ENCODE data around the gene A1CF.
"Not testable (repeated sequence)": the region's sequence is repeated elsewhere in the genome, so short reads cannot be mapped to it uniquely, and the experiment has no call there.

A1CF gene

GRCh38 chr10:50885097-50885859 lies at the start of gene A1CF:
Gene A1CF, minus strand, starts transcription at chr10:50885627. Its CDS starts 25,687 bp downstream, at chr10:50859940.
- DNase-seq: no peak

- DNase-seq: no peak
Measured at GRCh38 chr10:50931948-50932431, 46.6 kb upstream of the A1CF start.

GRCh38 chr10:50929670-50930069 lies 44.2 kb upstream of the A1CF start:
- no peak for DNase-seq

- DNase-seq: no peak
Measured at GRCh38 chr10:50928190-50928552, 42.7 kb upstream of the A1CF start.

- DNase-seq: no peak
Measured at GRCh38 chr10:50927522-50928189, 42.2 kb upstream of the A1CF start.

- DNase-seq: not testable (repeated sequence)
Measured at GRCh38 chr10:50923471-50923870, 38.0 kb upstream of the A1CF start.

- no peak for DNase-seq
Measured at GRCh38 chr10:50919010-50919409, 33.6 kb upstream of the A1CF start.

GRCh38 chr10:50918529-50918928 lies 33.1 kb upstream of the A1CF start:
- no peak for DNase-seq

- no peak for DNase-seq
Measured at GRCh38 chr10:50917486-50917885, 32.1 kb upstream of the A1CF start.

- no peak for DNase-seq
Measured at GRCh38 chr10:50909334-50910014, 24.0 kb upstream of the A1CF start.

GRCh38 chr10:50908366-50908765 lies 22.9 kb upstream of the A1CF start:
- no peak for DNase-seq

- DNase-seq: not testable (repeated sequence)
Measured at GRCh38 chr10:50905797-50906196, 20.4 kb upstream of the A1CF start.

GRCh38 chr10:50896721-50897120 lies 11.3 kb upstream of the A1CF start:
- no peak for DNase-seq

- no peak for DNase-seq
Measured at GRCh38 chr10:50894312-50894711, 8.9 kb upstream of the A1CF start.

GRCh38 chr10:50892467-50892866 lies 7.0 kb upstream of the A1CF start:
- DNase-seq: no peak

GRCh38 chr10:50884302-50884701 lies 1.1 kb downstream of the A1CF start:
- no peak for DNase-seq

- no peak for DNase-seq
Measured at GRCh38 chr10:50883629-50884028, 1.8 kb downstream of the A1CF start.

- no peak for DNase-seq
Measured at GRCh38 chr10:50882540-50882983, 2.9 kb downstream of the A1CF start.

- DNase-seq: not testable (repeated sequence)
Measured at GRCh38 chr10:50881046-50881445, 4.4 kb downstream of the A1CF start.

GRCh38 chr10:50876429-50876828 lies 9.0 kb downstream of the A1CF start:
- DNase-seq: no peak

- no peak for DNase-seq
Measured at GRCh38 chr10:50874723-50875122, 10.7 kb downstream of the A1CF start.

GRCh38 chr10:50866317-50866716 lies 19.1 kb downstream of the A1CF start:
- no peak for DNase-seq

GRCh38 chr10:50862719-50863118 lies 22.7 kb downstream of the A1CF start:
- DNase-seq: no peak

- DNase-seq: no peak
Measured at GRCh38 chr10:50861370-50861769, 24.1 kb downstream of the A1CF start.
